ENCODE results near the gene CT47A1.
"Not testable (repeated sequence)": the region's sequence is repeated elsewhere in the genome, so short reads cannot be mapped to it uniquely, and the experiment has no call there.

CT47A1 gene

DNA sequence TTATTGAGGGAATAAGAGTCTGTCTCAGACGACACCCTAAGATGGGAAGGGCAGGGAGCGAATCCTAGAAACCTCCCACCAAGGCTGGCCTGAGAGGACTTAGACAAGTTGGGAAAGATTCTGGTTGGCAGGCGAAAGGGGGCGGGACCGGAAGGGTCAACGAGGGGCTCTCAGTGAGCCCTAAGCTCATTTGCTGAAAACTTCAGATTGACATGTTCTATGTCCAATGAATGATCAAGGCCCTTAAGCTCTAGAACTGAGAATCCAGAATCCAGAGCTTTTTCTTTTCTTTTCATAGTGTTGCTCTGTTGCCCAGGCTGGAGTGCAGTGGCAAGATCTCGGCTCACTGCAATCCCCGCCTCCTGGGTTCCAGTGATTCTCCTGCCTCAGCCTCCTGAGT lies at the start of gene CT47A1:
TSS of gene CT47A1 (minus strand) at position 101 of the 400 bp plus-strand sequence. CDS start 231 bp downstream, outside the sequence.
- H3K4me3 ChIP-seq (ENCODE audit: insufficient read length, low read depth); H3K27me3 ChIP-seq (ENCODE audit: insufficient read depth, insufficient read length); DNase-seq (ENCODE audit: low read depth, low spot score); H3K4me1 ChIP-seq (ENCODE audit: insufficient read depth, insufficient read length); H3K9me3 ChIP-seq (ENCODE audit: insufficient read depth, low read length); H3K36me3 ChIP-seq (ENCODE audit: insufficient read depth, insufficient read length, low read length); H3K9ac ChIP-seq (ENCODE audit: insufficient read length, low read depth): not testable (repeated sequence)

- Histone ChIP-seq H3K9ac (ENCODE audit: insufficient read length, low read depth) (no peak overlapping the region), H3K4me3 (ENCODE audit: insufficient read length, low read depth) (no peak overlapping the region), H3K36me3 (ENCODE audit: insufficient read depth, insufficient read length, low read length) (no peaks in the 10 kb centered on the region), H3K27me3 (ENCODE audit: insufficient read depth, insufficient read length) (no peaks in the 10 kb centered on the region), H3K4me1 (ENCODE audit: insufficient read depth, insufficient read length) (no peaks in the 10 kb centered on the region), H3K9me3 (ENCODE audit: insufficient read depth, low read length) (no peaks in the 10 kb centered on the region)
- no peak for DNase-seq (ENCODE audit: low read depth, low spot score)
- no peak for TF ChIP-seq SUZ12 (IDR thresholded peaks at IDR 0.05; ENCODE audit: extremely low read depth, insufficient read depth, insufficient read length)
- TF ChIP-seq YY1 (IDR thresholded peaks at IDR 0.05; ENCODE audit: insufficient read depth, insufficient read length) = no peak
- TF ChIP-seq ZNF274 (IDR thresholded peaks at IDR 0.05; ENCODE audit: low read depth, low read length) = no peak
Observed at GRCh38 chrX:121032531-121032930, 47.0 kb upstream of the CT47A1 start.

DNA sequence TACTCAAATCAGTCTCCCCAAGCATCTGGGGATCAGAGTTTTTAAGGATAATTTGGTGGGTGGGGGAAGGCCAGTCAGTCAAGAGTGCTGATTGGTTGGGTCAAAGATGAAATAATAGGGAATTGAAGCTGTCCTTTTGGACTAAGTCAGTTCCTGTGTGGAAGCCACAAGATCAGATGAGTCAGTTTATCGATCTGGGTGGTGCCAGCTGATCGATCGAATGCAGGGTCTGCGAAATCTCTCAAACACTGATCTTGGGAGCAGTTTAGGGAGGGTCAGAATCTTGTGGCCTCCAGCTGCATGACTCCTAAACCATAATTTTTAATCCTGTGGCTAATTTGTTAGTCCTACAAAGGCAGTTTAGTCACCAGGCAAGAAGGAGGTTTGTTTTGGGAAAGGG lies 44.5 kb upstream of the CT47A1 start:
- no peak overlapping the region for H3K4me3 ChIP-seq (ENCODE audit: insufficient read length, low read depth)
- H3K9me3 ChIP-seq (ENCODE audit: insufficient read depth, low read length) = no peaks in the 10 kb centered on the region
- H3K9ac ChIP-seq (ENCODE audit: insufficient read length, low read depth) = no peak overlapping the region
- TF ChIP-seq YY1 (IDR thresholded peaks at IDR 0.05; ENCODE audit: insufficient read depth, insufficient read length) = no peak
- TF ChIP-seq ZNF274 (IDR thresholded peaks at IDR 0.05; ENCODE audit: low read depth, low read length) = no peak
- no peak for TF ChIP-seq SUZ12 (IDR thresholded peaks at IDR 0.05; ENCODE audit: extremely low read depth, insufficient read depth, insufficient read length)
- H3K36me3 ChIP-seq (ENCODE audit: insufficient read depth, insufficient read length, low read length) = no peaks in the 10 kb centered on the region
- DNase-seq (ENCODE audit: low read depth, low spot score) = no peak
- H3K27me3 ChIP-seq (ENCODE audit: insufficient read depth, insufficient read length) = no peaks in the 10 kb centered on the region
- no peaks in the 10 kb centered on the region for H3K4me1 ChIP-seq (ENCODE audit: insufficient read depth, insufficient read length)

GRCh38 chrX:121028419-121028818 lies 42.9 kb upstream of the CT47A1 start:
- no peak for DNase-seq (ENCODE audit: low read depth, low spot score)

DNA sequence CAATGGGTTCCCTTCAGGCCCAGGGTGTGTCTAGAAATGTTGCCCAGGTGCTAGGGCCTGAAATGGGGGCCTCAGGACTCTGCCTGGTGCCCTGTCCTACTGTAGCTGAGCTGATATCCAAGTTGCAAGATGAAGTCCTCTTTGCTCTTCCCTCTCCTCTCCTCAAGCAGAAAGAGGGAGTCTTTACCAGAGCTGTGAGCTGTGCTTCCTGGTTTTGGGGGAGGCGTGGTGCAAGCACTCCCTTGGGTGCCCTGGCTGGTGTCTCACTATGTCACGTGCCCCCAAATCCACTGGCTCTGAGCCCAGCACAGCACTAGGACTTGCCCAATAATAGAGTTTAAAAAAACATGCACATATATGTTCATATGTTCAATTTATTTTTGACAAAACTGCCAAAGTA lies 29.3 kb upstream of the CT47A1 start:
- TF ChIP-seq SUZ12 (IDR thresholded peaks at IDR 0.05; ENCODE audit: extremely low read depth, insufficient read depth, insufficient read length) = no peak
- TF ChIP-seq ZNF274 (IDR thresholded peaks at IDR 0.05; ENCODE audit: low read depth, low read length) = no peak
- H3K9me3 ChIP-seq (ENCODE audit: insufficient read depth, low read length) = no peaks in the 10 kb centered on the region

More at GRCh38 chrX:121028419-121028818, 42.9 kb upstream of the CT47A1 start:
- Histone ChIP-seq H3K9ac (ENCODE audit: insufficient read length, low read depth) (no peak overlapping the region), H3K9me3 (ENCODE audit: insufficient read depth, low read length) (no peaks in the 10 kb centered on the region), H3K36me3 (ENCODE audit: insufficient read depth, insufficient read length, low read length) (no peaks in the 10 kb centered on the region), H3K27me3 (ENCODE audit: insufficient read depth, insufficient read length) (no peaks in the 10 kb centered on the region), H3K4me3 (ENCODE audit: insufficient read length, low read depth) (no peak overlapping the region), H3K4me1 (ENCODE audit: insufficient read depth, insufficient read length) (no peaks in the 10 kb centered on the region)
- TF ChIP-seq ZNF274 (IDR thresholded peaks at IDR 0.05; ENCODE audit: low read depth, low read length) = no peak
- no peak for TF ChIP-seq SUZ12 (IDR thresholded peaks at IDR 0.05; ENCODE audit: extremely low read depth, insufficient read depth, insufficient read length)
- no peak for TF ChIP-seq YY1 (IDR thresholded peaks at IDR 0.05; ENCODE audit: insufficient read depth, insufficient read length)

DNA sequence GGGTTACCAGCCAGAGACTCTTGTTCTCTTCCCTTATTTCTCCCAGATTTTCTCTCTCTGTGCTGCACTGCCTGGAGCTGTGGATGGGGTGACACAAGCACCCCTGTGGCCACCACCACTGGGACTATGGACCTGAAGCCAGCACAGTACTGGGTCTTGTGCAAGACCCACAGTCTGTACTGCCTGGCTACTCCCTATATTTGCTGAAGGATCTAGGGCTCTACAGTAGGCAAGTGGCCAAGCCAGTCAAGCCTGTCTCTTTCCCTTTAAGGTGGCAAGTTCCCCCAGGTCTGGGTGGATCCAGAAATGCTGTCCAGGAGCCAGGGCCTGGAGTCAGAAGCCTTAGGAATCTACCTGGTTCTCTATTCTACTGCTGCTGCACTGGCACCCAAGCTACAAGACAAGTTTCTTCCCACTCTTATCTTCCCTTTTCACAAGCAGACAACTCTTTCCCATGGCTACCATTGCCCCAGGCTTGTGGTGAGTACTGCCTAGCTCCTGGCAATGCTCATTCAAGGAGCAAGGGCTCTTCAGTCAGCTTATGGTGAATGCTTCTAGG lies 28.4 kb upstream of the CT47A1 start:
- TF ChIP-seq YY1 (IDR thresholded peaks at IDR 0.05; ENCODE audit: insufficient read depth, insufficient read length) = no peak
- TF ChIP-seq ZNF274 (IDR thresholded peaks at IDR 0.05; ENCODE audit: low read depth, low read length) = no peak
- no peak for TF ChIP-seq SUZ12 (IDR thresholded peaks at IDR 0.05; ENCODE audit: extremely low read depth, insufficient read depth, insufficient read length)
- Histone ChIP-seq H3K4me1 (ENCODE audit: insufficient read depth, insufficient read length) (no peaks in the 10 kb centered on the region), H3K9ac (ENCODE audit: insufficient read length, low read depth) (no peak overlapping the region), H3K27me3 (ENCODE audit: insufficient read depth, insufficient read length) (no peaks in the 10 kb centered on the region), H3K4me3 (ENCODE audit: insufficient read length, low read depth) (no peak overlapping the region), H3K36me3 (ENCODE audit: insufficient read depth, insufficient read length, low read length) (no peaks in the 10 kb centered on the region), H3K9me3 (ENCODE audit: insufficient read depth, low read length) (no peaks in the 10 kb centered on the region)
- no peak for DNase-seq (ENCODE audit: low read depth, low spot score)

More for the DNA sequence above, 29.3 kb upstream of the CT47A1 start:
- DNase-seq (ENCODE audit: low read depth, low spot score) = no peak
- Histone ChIP-seq H3K27me3 (ENCODE audit: insufficient read depth, insufficient read length) (no peaks in the 10 kb centered on the region), H3K9ac (ENCODE audit: insufficient read length, low read depth) (no peak overlapping the region), H3K36me3 (ENCODE audit: insufficient read depth, insufficient read length, low read length) (no peaks in the 10 kb centered on the region), H3K4me1 (ENCODE audit: insufficient read depth, insufficient read length) (no peaks in the 10 kb centered on the region), H3K4me3 (ENCODE audit: insufficient read length, low read depth) (no peak overlapping the region)

GRCh38 chrX:121011254-121011653 lies 25.7 kb upstream of the CT47A1 start:
- H3K27me3 ChIP-seq (ENCODE audit: insufficient read depth, insufficient read length) = no peaks in the 10 kb centered on the region
- H3K9me3 ChIP-seq (ENCODE audit: insufficient read depth, low read length) = no peaks in the 10 kb centered on the region
- no peak overlapping the region for H3K4me3 ChIP-seq (ENCODE audit: insufficient read length, low read depth)
- no peak for TF ChIP-seq SUZ12 (IDR thresholded peaks at IDR 0.05; ENCODE audit: extremely low read depth, insufficient read depth, insufficient read length)
- TF ChIP-seq ZNF274 (IDR thresholded peaks at IDR 0.05; ENCODE audit: low read depth, low read length) = no peak
- no peak for TF ChIP-seq YY1 (IDR thresholded peaks at IDR 0.05; ENCODE audit: insufficient read depth, insufficient read length)
- H3K36me3 ChIP-seq (ENCODE audit: insufficient read depth, insufficient read length, low read length) = no peaks in the 10 kb centered on the region
- no peak for DNase-seq (ENCODE audit: low read depth, low spot score)
- H3K4me1 ChIP-seq (ENCODE audit: insufficient read depth, insufficient read length) = no peaks in the 10 kb centered on the region
- H3K9ac ChIP-seq (ENCODE audit: insufficient read length, low read depth) = no peak overlapping the region

GRCh38 chrX:121010218-121010617 lies 24.7 kb upstream of the CT47A1 start:
- no peaks in the 10 kb centered on the region for H3K4me1 ChIP-seq (ENCODE audit: insufficient read depth, insufficient read length)
- TF ChIP-seq SUZ12 (IDR thresholded peaks at IDR 0.05; ENCODE audit: extremely low read depth, insufficient read depth, insufficient read length) = no peak
- TF ChIP-seq ZNF274 (IDR thresholded peaks at IDR 0.05; ENCODE audit: low read depth, low read length) = no peak
- no peak for TF ChIP-seq YY1 (IDR thresholded peaks at IDR 0.05; ENCODE audit: insufficient read depth, insufficient read length)
- H3K9ac ChIP-seq (ENCODE audit: insufficient read length, low read depth) = no peak overlapping the region
- no peaks in the 10 kb centered on the region for H3K36me3 ChIP-seq (ENCODE audit: insufficient read depth, insufficient read length, low read length)
- H3K4me3 ChIP-seq (ENCODE audit: insufficient read length, low read depth) = no peak overlapping the region
- H3K9me3 ChIP-seq (ENCODE audit: insufficient read depth, low read length) = no peaks in the 10 kb centered on the region
- no peaks in the 10 kb centered on the region for H3K27me3 ChIP-seq (ENCODE audit: insufficient read depth, insufficient read length)
- DNase-seq (ENCODE audit: low read depth, low spot score) = no peak

Data from NT2/D1 (cell line).